ENCODE results near the gene DECR2.

- TF ChIP-seq CTCF (IDR thresholded peaks at IDR 0.05; ENCODE audit: poor library complexity) (no peak), EZH2phosphoT487 (IDR thresholded peaks at IDR 0.05; ENCODE audit: low read depth, severe bottlenecking, unreplicated experiment) (no peak)
Observed at GRCh38 chr16:366476-366875, 35.2 kb upstream of the DECR2 start.
